ENCODE results near the gene RASGRF1. TPM values are rescaled to one million over a fixed set of nuclear protein-coding genes. Genes with fewer than 3 reads are reported as not detected.

The RASGRF1 gene
- total RNA-seq, 4 donors from 2014 or later, result 0.80 TPM; not detected in 3

DNA sequence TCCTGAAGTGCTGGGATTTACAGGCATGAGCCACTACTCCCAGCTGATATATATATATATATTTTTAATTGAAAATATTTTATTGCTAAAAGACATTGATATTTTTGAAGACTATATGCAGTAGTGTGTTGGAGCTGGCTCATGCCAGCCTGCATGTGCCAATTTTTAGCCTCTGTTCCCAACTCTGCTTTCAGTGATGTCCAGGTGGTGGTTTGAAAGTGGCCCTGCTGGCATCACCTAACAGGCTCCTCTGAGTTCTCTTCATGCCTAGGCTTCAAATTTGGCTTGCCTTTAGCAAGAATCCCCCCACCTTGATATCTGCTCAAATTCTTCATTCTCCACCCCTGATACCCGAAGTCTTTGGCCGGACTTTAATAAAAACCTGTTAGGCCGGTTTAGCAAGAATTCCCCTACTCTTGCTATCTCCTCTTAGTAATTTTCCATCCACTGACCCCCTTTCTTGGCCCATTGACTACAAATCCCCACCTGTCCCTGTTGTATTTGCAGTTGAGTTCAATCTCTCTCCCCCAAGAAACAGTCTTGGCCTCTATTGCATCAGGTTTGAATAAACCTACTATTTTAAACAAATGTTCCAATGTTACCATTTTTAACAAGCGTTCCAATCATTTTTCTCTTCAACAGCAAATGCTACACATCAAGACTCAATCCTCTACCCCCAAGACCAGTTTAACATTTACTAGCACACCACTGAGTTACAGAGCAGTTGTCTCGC, 121.9 kb downstream of the RASGRF1 start:
- Histone ChIP-seq H3K36me3 (no peaks in the 10 kb centered on the region), H3K27ac (no peak overlapping the region), H3K27me3 (no peaks in the 10 kb centered on the region), H3K9me3 (no peaks in the 10 kb centered on the region), H3K4me1 (no peaks in the 10 kb centered on the region), H3K4me3 (no peak overlapping the region)
- WGBS, result 76% methylated on average over 5 of the region's 5 CpGs
- TF ChIP-seq POLR2A (IDR thresholded peaks at IDR 0.05) (no peak), CTCF (IDR thresholded peaks at IDR 0.05) (no peak), EP300 (IDR thresholded peaks at IDR 0.05) (no peak), POLR2AphosphoS5 (IDR thresholded peaks at IDR 0.05) (no peak)
- DNase-seq (ENCODE audit: low spot score in 2 of 2), result no peak

GRCh38 chr15:78968114-78968513, 122.5 kb downstream of the RASGRF1 start:
- DNase-seq (ENCODE audit: low spot score in 2 of 2), result no peak

GRCh38 chr15:78960308-78960707, 130.3 kb downstream of the RASGRF1 start:
- TF ChIP-seq CTCF (IDR thresholded peaks at IDR 0.05), result no peak
- TF ChIP-seq POLR2AphosphoS5 (IDR thresholded peaks at IDR 0.05), result no peak
- TF ChIP-seq POLR2A (IDR thresholded peaks at IDR 0.05), result no peak
- no peak for TF ChIP-seq EP300 (IDR thresholded peaks at IDR 0.05)
- no peak for DNase-seq (ENCODE audit: low spot score in 2 of 2)
- Histone ChIP-seq H3K9me3 (no peaks in the 10 kb centered on the region), H3K4me1 (no peaks in the 10 kb centered on the region), H3K36me3 (no peaks in the 10 kb centered on the region), H3K4me3 (no peak overlapping the region), H3K27me3 (no peaks in the 10 kb centered on the region), H3K27ac (no peak overlapping the region)
- 94% methylated on average over 5 of the region's 6 CpGs for WGBS

More at GRCh38 chr15:78968114-78968513, 122.5 kb downstream of the RASGRF1 start:
- whole genome bisulfite sequencing, result 92% methylated on average over 2 of the region's 2 CpGs
- Histone ChIP-seq H3K27me3 (no peaks in the 10 kb centered on the region), H3K9me3 (no peaks in the 10 kb centered on the region), H3K4me1 (no peaks in the 10 kb centered on the region), H3K4me3 (no peak overlapping the region), H3K36me3 (no peaks in the 10 kb centered on the region), H3K27ac (no peak overlapping the region)
- TF ChIP-seq EP300 (IDR thresholded peaks at IDR 0.05), result no peak
- no peak for TF ChIP-seq CTCF (IDR thresholded peaks at IDR 0.05)
- TF ChIP-seq POLR2AphosphoS5 (IDR thresholded peaks at IDR 0.05), result no peak

- H3K4me3 ChIP-seq, result no peak overlapping the region
- no peaks in the 10 kb centered on the region for H3K36me3 ChIP-seq
- DNase-seq (ENCODE audit: low spot score in 2 of 2), result no peak
- no peak for TF ChIP-seq EP300 (IDR thresholded peaks at IDR 0.05)
- no peaks in the 10 kb centered on the region for H3K9me3 ChIP-seq
- H3K4me1 ChIP-seq, result no peaks in the 10 kb centered on the region
- H3K27me3 ChIP-seq, result no peaks in the 10 kb centered on the region
- WGBS, result 97% methylated on average over 8 of the region's 10 CpGs
- no peak overlapping the region for H3K27ac ChIP-seq
These were observed 131.2 kb downstream of the RASGRF1 start for GRCh38 chr15:78959360-78959759.

- 91% methylated on average over 9 of the region's 9 CpGs for WGBS
- no peak overlapping the region for H3K4me3 ChIP-seq
- no peaks in the 10 kb centered on the region for H3K36me3 ChIP-seq
- no peak for TF ChIP-seq POLR2A (IDR thresholded peaks at IDR 0.05)
- no peaks in the 10 kb centered on the region for H3K9me3 ChIP-seq
- DNase-seq (ENCODE audit: low spot score in 2 of 2), result no peak
- H3K27ac ChIP-seq, result no peak overlapping the region
- no peaks in the 10 kb centered on the region for H3K4me1 ChIP-seq
- H3K27me3 ChIP-seq, result no peaks in the 10 kb centered on the region
These were observed 133.0 kb downstream of the RASGRF1 start for GRCh38 chr15:78957416-78958093.

DNA sequence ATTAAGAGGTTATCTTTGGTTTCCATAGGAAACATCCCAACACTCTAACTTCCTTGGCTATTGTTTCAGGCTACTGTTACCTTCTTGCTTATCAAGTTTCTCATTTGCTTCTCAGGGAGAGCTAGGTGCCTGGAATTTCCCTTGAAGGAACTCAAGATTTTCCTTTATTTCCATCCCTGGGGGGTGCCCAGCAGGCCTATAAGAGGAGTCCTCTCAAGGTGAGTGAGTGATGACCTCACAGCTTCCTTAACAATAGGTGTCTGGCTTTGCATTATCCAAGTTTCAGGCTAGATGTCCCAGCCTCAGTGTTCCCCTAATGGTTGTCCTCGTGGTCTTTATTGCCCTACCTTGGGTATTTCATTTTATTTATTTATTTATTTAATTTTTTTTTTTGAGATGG, 133.6 kb downstream of the RASGRF1 start:
- H3K9me3 ChIP-seq, result no peaks in the 10 kb centered on the region
- no peak overlapping the region for H3K4me3 ChIP-seq
- TF ChIP-seq CTCF (IDR thresholded peaks at IDR 0.05), result no peak
- TF ChIP-seq POLR2AphosphoS5 (IDR thresholded peaks at IDR 0.05), result no peak
- no peak for TF ChIP-seq EP300 (IDR thresholded peaks at IDR 0.05)
- TF ChIP-seq POLR2A (IDR thresholded peaks at IDR 0.05), result no peak
- no peak overlapping the region for H3K27ac ChIP-seq
- no peak for DNase-seq (ENCODE audit: low spot score in 2 of 2)
- H3K27me3 ChIP-seq, result no peaks in the 10 kb centered on the region
- H3K4me1 ChIP-seq, result peaks cover 3% of the 10 kb centered on the region
- 87% methylated on average over 1 of the region's 1 CpG for WGBS
- no peaks in the 10 kb centered on the region for H3K36me3 ChIP-seq
